Chondrocyte (in vitro differentiated cells): ENCODE data around the gene B4GALNT2. TPM values are rescaled to one million over a fixed set of nuclear protein-coding genes. Genes with fewer than 3 reads are reported as not detected.
"Not testable (repeated sequence)": the region's sequence is repeated elsewhere in the genome, so short reads cannot be mapped to it uniquely, and the experiment has no call there.

Source experiments
- DNase-seq: peaks from one replicate; pipeline ENCODE4 v3.0.0; 2021; ENCODE audit warnings: mixed read lengths, low spot score
- H3K27ac Mint-ChIP-seq: one replicate; pipeline ENCODE4 v1.8.0; 2021; ENCODE audit warnings: mild to moderate bottlenecking, moderate library complexity, mixed read lengths; ENCODE audit not compliant: unreplicated experiment
- H3K27me3 Mint-ChIP-seq: 2 replicates; pipeline ENCODE4 v1.8.0; 2021; ENCODE audit warnings: low read depth, mixed read lengths
- H3K36me3 Mint-ChIP-seq: 2 replicates; pipeline ENCODE4 v1.8.0; 2021; ENCODE audit warnings: low read depth, mixed read lengths
- H3K4me1 Mint-ChIP-seq: 2 replicates; pipeline ENCODE4 v1.8.0; 2021; ENCODE audit warnings: low read depth, mild to moderate bottlenecking, mixed read lengths
- H3K4me3 Mint-ChIP-seq: one replicate; pipeline ENCODE4 v1.8.0; 2021; ENCODE audit warnings: mild to moderate bottlenecking, moderate library complexity, mixed read lengths; ENCODE audit not compliant: unreplicated experiment
- H3K9me3 Mint-ChIP-seq: 2 replicates; pipeline ENCODE4 v1.8.0; 2021; ENCODE audit warnings: low read depth, mixed read lengths
- total RNA-seq: library from RNA; stranded (reverse); gene quantifications from 3 replicates; pipeline ENCODE4 v1.2.1, GENCODE V29; 2021
- TF ChIP-seq, protein P1 (sequence below): fragments of 200-600 bp; sonication (generic); IDR thresholded peaks from 2 replicates; pipeline ENCODE4 v1.5.0; 2021; ENCODE audit warnings: antibody characterized with exemption, mild to moderate bottlenecking, moderate library complexity

Gene B4GALNT2
- total RNA-seq, 1 donor from 2014 or later = not detected

DNA sequence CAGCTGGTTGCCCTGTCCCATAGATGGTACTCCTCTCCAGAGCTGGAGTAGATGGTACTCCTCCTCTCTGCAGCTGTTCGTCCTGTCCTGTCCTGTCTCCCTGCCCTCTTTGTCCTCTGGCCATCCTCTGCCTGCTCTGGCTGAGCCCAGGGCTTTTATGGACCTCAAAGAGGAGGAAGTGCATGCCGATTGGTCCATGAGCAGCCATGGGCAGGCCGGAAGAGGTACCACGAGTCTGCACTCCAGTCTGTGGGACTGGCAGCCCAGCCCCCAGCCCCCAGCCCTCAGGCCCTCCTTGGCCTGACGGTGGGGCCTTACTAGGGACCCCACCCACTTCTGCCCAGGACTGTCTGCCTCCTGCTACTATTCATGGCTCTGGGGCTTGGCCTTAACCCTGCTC is 50.8 kb downstream of the B4GALNT2 start:
- no peak for DNase-seq
- Mint-ChIP-seq H3K9me3 (peaks cover 7% of the 10 kb centered on the region), H3K36me3 (peaks cover 5% of the 10 kb centered on the region), H3K4me3 (no peak overlapping the region), H3K4me1 (no peaks in the 10 kb centered on the region), H3K27me3 (peaks cover 3% of the 10 kb centered on the region), H3K27ac (no peak overlapping the region)
- TF ChIP-seq, protein P1, sequence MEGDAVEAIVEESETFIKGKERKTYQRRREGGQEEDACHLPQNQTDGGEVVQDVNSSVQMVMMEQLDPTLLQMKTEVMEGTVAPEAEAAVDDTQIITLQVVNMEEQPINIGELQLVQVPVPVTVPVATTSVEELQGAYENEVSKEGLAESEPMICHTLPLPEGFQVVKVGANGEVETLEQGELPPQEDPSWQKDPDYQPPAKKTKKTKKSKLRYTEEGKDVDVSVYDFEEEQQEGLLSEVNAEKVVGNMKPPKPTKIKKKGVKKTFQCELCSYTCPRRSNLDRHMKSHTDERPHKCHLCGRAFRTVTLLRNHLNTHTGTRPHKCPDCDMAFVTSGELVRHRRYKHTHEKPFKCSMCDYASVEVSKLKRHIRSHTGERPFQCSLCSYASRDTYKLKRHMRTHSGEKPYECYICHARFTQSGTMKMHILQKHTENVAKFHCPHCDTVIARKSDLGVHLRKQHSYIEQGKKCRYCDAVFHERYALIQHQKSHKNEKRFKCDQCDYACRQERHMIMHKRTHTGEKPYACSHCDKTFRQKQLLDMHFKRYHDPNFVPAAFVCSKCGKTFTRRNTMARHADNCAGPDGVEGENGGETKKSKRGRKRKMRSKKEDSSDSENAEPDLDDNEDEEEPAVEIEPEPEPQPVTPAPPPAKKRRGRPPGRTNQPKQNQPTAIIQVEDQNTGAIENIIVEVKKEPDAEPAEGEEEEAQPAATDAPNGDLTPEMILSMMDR = no peak

DNA sequence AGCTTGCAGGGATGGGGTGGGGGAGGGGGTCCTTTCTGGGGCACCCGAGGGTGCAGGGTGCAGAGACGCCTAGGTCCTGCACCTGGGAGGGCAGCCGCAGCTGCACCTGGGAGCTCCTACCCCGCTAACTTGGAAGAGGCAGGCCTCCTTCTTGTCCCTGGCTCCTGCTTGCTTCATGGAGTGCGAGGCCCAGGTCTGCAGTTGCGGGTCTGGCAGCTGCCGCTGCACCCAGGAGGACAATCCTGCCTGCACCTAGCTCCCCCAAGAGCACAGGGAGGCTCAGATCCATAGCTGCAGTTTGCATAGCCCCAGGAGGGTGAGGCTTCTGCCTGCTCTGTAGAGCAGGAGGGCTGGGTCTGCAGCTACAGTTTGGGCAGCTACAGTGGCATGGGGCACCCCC is 51.2 kb downstream of the B4GALNT2 start:
- no peak for DNase-seq
- peaks cover 5% of the 10 kb centered on the region for H3K36me3 Mint-ChIP-seq
- no peaks in the 10 kb centered on the region for H3K4me1 Mint-ChIP-seq
- H3K4me3 Mint-ChIP-seq = no peak overlapping the region
- H3K9me3 Mint-ChIP-seq = peaks cover 7% of the 10 kb centered on the region
- H3K27ac Mint-ChIP-seq = no peak overlapping the region
- TF ChIP-seq, protein P1 = no peak
- H3K27me3 Mint-ChIP-seq = peaks cover 3% of the 10 kb centered on the region

DNA sequence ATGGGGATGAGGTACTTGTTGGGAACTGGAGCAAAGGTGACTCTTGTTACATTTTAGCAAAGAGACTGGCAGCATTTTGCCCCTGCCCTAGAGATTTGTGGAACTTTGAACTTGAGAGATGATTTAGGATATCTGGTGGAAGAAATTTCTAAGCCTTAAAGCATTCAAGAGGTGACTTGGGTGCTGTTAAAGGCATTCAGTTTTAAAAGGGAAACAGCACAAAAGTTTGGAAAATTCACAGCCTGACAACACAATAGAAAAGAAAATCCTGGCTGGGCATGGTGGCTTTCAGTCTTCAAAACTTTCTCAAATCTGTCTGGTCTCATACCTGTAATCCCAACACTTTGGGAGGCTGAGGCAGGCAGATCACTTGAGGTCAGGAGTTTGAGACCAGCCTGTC is 52.0 kb downstream of the B4GALNT2 start:
- not testable (repeated sequence) for H3K27ac Mint-ChIP-seq, H3K4me1 Mint-ChIP-seq, H3K9me3 Mint-ChIP-seq, DNase-seq, H3K4me3 Mint-ChIP-seq, H3K27me3 Mint-ChIP-seq, H3K36me3 Mint-ChIP-seq

DNA sequence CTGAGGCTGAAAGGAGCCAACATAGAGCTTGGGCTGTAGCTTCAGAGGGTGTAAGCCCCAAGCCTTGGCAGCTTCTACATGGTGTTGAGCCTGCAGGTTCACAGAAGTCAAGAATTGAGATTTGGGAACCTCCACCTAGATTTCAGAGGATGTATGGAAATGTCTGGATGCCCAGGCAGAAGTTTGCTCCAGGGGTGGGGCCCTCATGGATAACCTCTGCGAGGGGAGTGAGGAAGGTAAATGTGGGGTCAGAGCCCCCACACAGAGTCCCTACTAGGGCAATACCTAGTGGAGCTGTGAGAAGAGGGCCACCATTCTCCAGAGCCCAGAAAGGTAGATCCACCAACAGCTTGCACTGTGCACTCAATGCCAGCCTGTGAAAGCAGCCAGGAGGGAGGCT is 52.8 kb downstream of the B4GALNT2 start:
- H3K27ac Mint-ChIP-seq, H3K4me3 Mint-ChIP-seq, H3K4me1 Mint-ChIP-seq, DNase-seq, H3K27me3 Mint-ChIP-seq, H3K9me3 Mint-ChIP-seq, H3K36me3 Mint-ChIP-seq: not testable (repeated sequence)

DNA sequence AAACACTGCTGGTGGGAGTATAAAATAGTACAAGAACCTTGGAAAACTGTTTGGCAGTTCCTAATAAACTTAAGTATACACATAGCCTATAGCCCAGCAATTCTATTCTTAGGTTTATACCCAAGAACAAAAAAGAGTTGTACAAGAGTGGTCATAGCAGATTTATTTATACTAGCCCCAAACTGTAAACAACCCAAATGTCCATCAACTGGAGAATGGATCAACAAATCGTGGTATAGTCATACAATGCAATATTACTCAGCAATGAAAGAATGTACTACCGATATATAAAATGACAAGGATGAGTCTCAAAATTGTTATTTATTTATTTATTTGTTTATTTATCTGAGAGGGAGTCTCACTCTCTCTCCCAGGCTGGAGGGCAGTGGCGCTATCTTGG is 54.7 kb downstream of the B4GALNT2 start:
- TF ChIP-seq, protein P1 = no peak
- Mint-ChIP-seq H3K9me3 (peaks cover 7% of the 10 kb centered on the region), H3K4me3 (no peak overlapping the region)

DNA sequence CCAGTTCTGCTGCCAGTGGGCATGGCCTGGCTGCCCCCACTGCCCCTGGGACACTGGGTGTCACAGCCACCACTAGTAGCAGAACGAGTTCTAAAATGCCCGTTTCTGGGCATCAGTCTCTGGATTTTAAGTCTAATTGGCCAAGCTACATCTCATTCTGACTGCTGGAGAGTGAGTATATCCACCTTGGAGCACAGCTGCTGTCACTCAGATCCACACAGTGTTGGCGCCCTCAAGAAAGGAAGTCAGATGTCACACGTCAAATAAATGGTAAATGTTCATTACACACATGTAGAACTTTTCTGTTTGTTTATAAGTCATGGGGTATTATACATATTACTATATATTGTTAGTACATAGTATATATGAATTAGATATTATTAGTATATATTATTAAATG is 58.4 kb downstream of the B4GALNT2 start:
- TF ChIP-seq, protein P1 = no peak
- no peak overlapping the region for H3K27ac Mint-ChIP-seq
- H3K4me1 Mint-ChIP-seq = peaks cover 16% of the 10 kb centered on the region
- no peaks in the 10 kb centered on the region for H3K27me3 Mint-ChIP-seq
- H3K4me3 Mint-ChIP-seq = no peak overlapping the region
- no peak for DNase-seq
- H3K9me3 Mint-ChIP-seq = no peaks in the 10 kb centered on the region
- H3K36me3 Mint-ChIP-seq = no peaks in the 10 kb centered on the region

More for the DNA sequence above, 54.7 kb downstream of the B4GALNT2 start:
- no peaks in the 10 kb centered on the region for H3K27me3 Mint-ChIP-seq
- H3K27ac Mint-ChIP-seq = no peak overlapping the region
- H3K4me1 Mint-ChIP-seq = peaks cover 4% of the 10 kb centered on the region
- DNase-seq = no peak
- peaks cover 5% of the 10 kb centered on the region for H3K36me3 Mint-ChIP-seq
